ENCODE measurements around the gene ZNF569.

GRCh38 chr19:37452500-37453245 is 14.6 kb downstream of the ZNF569 start:
- no peak for TF ChIP-seq CTCF (IDR thresholded peaks at IDR 0.05)
- TF ChIP-seq POLR2A (IDR thresholded peaks at IDR 0.05), result no peak

Measured in right lobe of liver (tissue), 4 donors.